Stimulated activated CD4-positive, alpha-beta T cell treated with anti-CD3 and anti-CD28 coated beads, Interleukin-4, amount 100 ng/mL, for 48 hours (primary cell): ENCODE results near the gene SRL.

Experiments
- DNase-seq, 2 donors: peaks; one replicate each; pipeline ENCODE4 v3.0.0-alpha.2; 2020; ENCODE audit warnings: low read depth in 2 of 2

Gene SRL

GRCh38 chr16:4241928-4242283 lies at the start of gene SRL:
SRL (minus strand) TSS chr16:4242080; CDS start chr16:4242067, 13 bp downstream.
- DNase-seq: no peak

GRCh38 chr16:4290236-4290830 lies 48.5 kb upstream of the SRL start:
- DNase-seq: no peak

- peak; percentile 70 to 71 for DNase-seq
These were observed 46.5 kb upstream of the SRL start for GRCh38 chr16:4288148-4288921.

- no peak for DNase-seq
These were observed 43.3 kb upstream of the SRL start for GRCh38 chr16:4285167-4285566.

- no peak for DNase-seq
These were observed 42.1 kb upstream of the SRL start for GRCh38 chr16:4283939-4284338.

GRCh38 chr16:4283441-4283840 lies 41.6 kb upstream of the SRL start:
- no peak for DNase-seq

GRCh38 chr16:4280625-4281024 lies 38.7 kb upstream of the SRL start:
- DNase-seq: no peak

- no peak for DNase-seq
These were observed 36.2 kb upstream of the SRL start for GRCh38 chr16:4277987-4278513.

- DNase-seq: no peak
These were observed 34.0 kb upstream of the SRL start for GRCh38 chr16:4275861-4276260.

GRCh38 chr16:4273858-4274311 lies 32.0 kb upstream of the SRL start:
- DNase-seq: peak; percentile 26 to 54

GRCh38 chr16:4272114-4272956 lies 30.5 kb upstream of the SRL start:
- DNase-seq: no peak

- peak; percentile 81 to 89 for DNase-seq
These were observed 29.6 kb upstream of the SRL start for GRCh38 chr16:4271176-4272113.

GRCh38 chr16:4270595-4270994 lies 28.7 kb upstream of the SRL start:
- DNase-seq: no peak

- no peak for DNase-seq
These were observed 28.2 kb upstream of the SRL start for GRCh38 chr16:4270091-4270490.

GRCh38 chr16:4266372-4266771 lies 24.5 kb upstream of the SRL start:
- DNase-seq: no peak

- DNase-seq: no peak
These were observed 23.8 kb upstream of the SRL start for GRCh38 chr16:4265676-4266075.

GRCh38 chr16:4264546-4264945 lies 22.7 kb upstream of the SRL start:
- DNase-seq: no peak

- DNase-seq: peak in 1 of 2 donors; percentile 13
These were observed 21.9 kb upstream of the SRL start for GRCh38 chr16:4263504-4264436.

- DNase-seq: no peak
These were observed 20.5 kb upstream of the SRL start for GRCh38 chr16:4262303-4262835.
